HG02973 (cell line): ENCODE measurements around the gene RAB40AL.
A peak's percentile ranks its signal among the peaks of the same experiment; 100 is the strongest.
"Not testable (repeated sequence)": the region's sequence is repeated elsewhere in the genome, so short reads cannot be mapped to it uniquely, and the experiment has no call there.

Experiments
- ATAC-seq: cut with Tn5 transposase; IDR thresholded peaks from one replicate; pipeline ENCODE4 v1.9.1; 2021; ENCODE audit warnings: moderate library complexity; ENCODE audit not compliant: unreplicated experiment

Gene RAB40AL

GRCh38 chrX:102936972-102937371 lies at the start of gene RAB40AL:
RAB40AL (plus strand) TSS chrX:102937272; CDS start chrX:102937319, 47 bp downstream.
- ATAC-seq = not testable (repeated sequence)

GRCh38 chrX:102887687-102888086 lies 49.4 kb upstream of the RAB40AL start:
- no peak for ATAC-seq

GRCh38 chrX:102892103-102892502 lies 45.0 kb upstream of the RAB40AL start:
- ATAC-seq = no peak

- peak; percentile 82 for ATAC-seq
Measured at GRCh38 chrX:102899940-102900916, 36.8 kb upstream of the RAB40AL start.

- no peak for ATAC-seq
Measured at GRCh38 chrX:102902355-102902754, 34.7 kb upstream of the RAB40AL start.

GRCh38 chrX:102930990-102931756 lies 5.9 kb upstream of the RAB40AL start:
- ATAC-seq = no peak

GRCh38 chrX:102934624-102935023 lies 2.4 kb upstream of the RAB40AL start:
- no peak for ATAC-seq

- ATAC-seq = peak; percentile 75
Measured at GRCh38 chrX:102950908-102951866, 14.1 kb downstream of the RAB40AL start.

GRCh38 chrX:102957751-102958150 lies 20.7 kb downstream of the RAB40AL start:
- no peak for ATAC-seq

GRCh38 chrX:102958794-102959193 lies 21.7 kb downstream of the RAB40AL start:
- ATAC-seq = no peak

- no peak for ATAC-seq
Measured at GRCh38 chrX:102959471-102959870, 22.4 kb downstream of the RAB40AL start.

- no peak for ATAC-seq
Measured at GRCh38 chrX:102963955-102964354, 26.9 kb downstream of the RAB40AL start.

GRCh38 chrX:102964940-102965339 lies 27.9 kb downstream of the RAB40AL start:
- no peak for ATAC-seq

- ATAC-seq = no peak
Measured at GRCh38 chrX:102966701-102967100, 29.6 kb downstream of the RAB40AL start.

- ATAC-seq = no peak
Measured at GRCh38 chrX:102968216-102968615, 31.1 kb downstream of the RAB40AL start.

- not testable (repeated sequence) for ATAC-seq
Measured at GRCh38 chrX:102971536-102971935, 34.5 kb downstream of the RAB40AL start.

GRCh38 chrX:102975016-102975415 lies 37.9 kb downstream of the RAB40AL start:
- ATAC-seq = no peak

- no peak for ATAC-seq
Measured at GRCh38 chrX:102976286-102976685, 39.2 kb downstream of the RAB40AL start.

- no peak for ATAC-seq
Measured at GRCh38 chrX:102976793-102977495, 39.9 kb downstream of the RAB40AL start.

GRCh38 chrX:102978594-102978993 lies 41.5 kb downstream of the RAB40AL start:
- no peak for ATAC-seq
